IPS-11a (cell line): ENCODE data around the gene PARD3.
"Not testable (repeated sequence)": the region's sequence is repeated elsewhere in the genome, so short reads cannot be mapped to it uniquely, and the experiment has no call there.

Source experiments
- H3K4me3 ChIP-seq: one replicate; pipeline ENCODE4 v1.5.1; 2013; ENCODE audit warnings: low read depth, low read length, control low read depth

The PARD3 gene

GRCh38 chr10:34654211-34654610 lies 160.9 kb downstream of the PARD3 start:
- H3K4me3 ChIP-seq: no peak overlapping the region

GRCh38 chr10:34653530-34653929 lies 161.6 kb downstream of the PARD3 start:
- H3K4me3 ChIP-seq: no peak overlapping the region

GRCh38 chr10:34651416-34652195 lies 163.5 kb downstream of the PARD3 start:
- H3K4me3 ChIP-seq: no peak overlapping the region

GRCh38 chr10:34650156-34650555 lies 164.9 kb downstream of the PARD3 start:
- H3K4me3 ChIP-seq: no peak overlapping the region

GRCh38 chr10:34649385-34649784 lies 165.7 kb downstream of the PARD3 start:
- H3K4me3 ChIP-seq: no peak overlapping the region

- H3K4me3 ChIP-seq: no peak overlapping the region
Observed at GRCh38 chr10:34648919-34649318, 166.2 kb downstream of the PARD3 start.

GRCh38 chr10:34647875-34648865 lies 166.9 kb downstream of the PARD3 start:
- H3K4me3 ChIP-seq: no peak overlapping the region

- no peak overlapping the region for H3K4me3 ChIP-seq
Observed at GRCh38 chr10:34647160-34647559, 167.9 kb downstream of the PARD3 start.

GRCh38 chr10:34646331-34646730 lies 168.8 kb downstream of the PARD3 start:
- H3K4me3 ChIP-seq: no peak overlapping the region

GRCh38 chr10:34644815-34645214 lies 170.3 kb downstream of the PARD3 start:
- H3K4me3 ChIP-seq: not testable (repeated sequence)

GRCh38 chr10:34644224-34644623 lies 170.9 kb downstream of the PARD3 start:
- H3K4me3 ChIP-seq: no peak overlapping the region

GRCh38 chr10:34643620-34644019 lies 171.5 kb downstream of the PARD3 start:
- no peak overlapping the region for H3K4me3 ChIP-seq

GRCh38 chr10:34641913-34642558 lies 173.1 kb downstream of the PARD3 start:
- no peak overlapping the region for H3K4me3 ChIP-seq

- no peak overlapping the region for H3K4me3 ChIP-seq
Observed at GRCh38 chr10:34641147-34641912, 173.8 kb downstream of the PARD3 start.

- H3K4me3 ChIP-seq: no peak overlapping the region
Observed at GRCh38 chr10:34638406-34639054, 176.6 kb downstream of the PARD3 start.

GRCh38 chr10:34637418-34637911 lies 177.6 kb downstream of the PARD3 start:
- H3K4me3 ChIP-seq: no peak overlapping the region

- H3K4me3 ChIP-seq: no peak overlapping the region
Observed at GRCh38 chr10:34635111-34635510, 180.0 kb downstream of the PARD3 start.

GRCh38 chr10:34633374-34633773 lies 181.7 kb downstream of the PARD3 start:
- H3K4me3 ChIP-seq: no peak overlapping the region

GRCh38 chr10:34629084-34629483 lies 186.0 kb downstream of the PARD3 start:
- no peak overlapping the region for H3K4me3 ChIP-seq
